HG03196 (cell line): Measurements from ENCODE around the gene AHR.
"Not testable (repeated sequence)": the region's sequence is repeated elsewhere in the genome, so short reads cannot be mapped to it uniquely, and the experiment has no call there.

Experiments used
- ATAC-seq: cut with Tn5 transposase; IDR thresholded peaks from one replicate; pipeline ENCODE4 v1.9.1; 2021; ENCODE audit not compliant: unreplicated experiment

The AHR gene

DNA sequence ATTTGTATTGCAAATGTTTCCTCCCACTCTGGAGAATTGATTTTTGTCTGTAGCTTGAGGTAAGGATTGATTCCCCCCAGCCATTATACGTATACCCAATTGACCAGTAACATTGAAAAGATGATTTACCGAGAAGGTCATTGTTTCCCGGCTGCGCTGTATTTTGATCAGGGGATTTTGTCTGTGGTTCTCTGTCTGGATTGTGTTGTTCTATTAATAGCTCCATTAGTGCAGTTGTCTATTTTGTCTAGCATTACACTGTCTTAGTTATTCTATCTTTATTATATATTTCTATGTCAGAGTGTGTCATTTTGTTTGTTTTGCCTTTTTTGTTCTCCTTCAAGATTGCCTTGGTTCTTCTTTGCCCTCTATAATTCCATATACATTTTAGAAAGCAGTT, 37.7 kb downstream of the AHR start:
- no peak for ATAC-seq

DNA sequence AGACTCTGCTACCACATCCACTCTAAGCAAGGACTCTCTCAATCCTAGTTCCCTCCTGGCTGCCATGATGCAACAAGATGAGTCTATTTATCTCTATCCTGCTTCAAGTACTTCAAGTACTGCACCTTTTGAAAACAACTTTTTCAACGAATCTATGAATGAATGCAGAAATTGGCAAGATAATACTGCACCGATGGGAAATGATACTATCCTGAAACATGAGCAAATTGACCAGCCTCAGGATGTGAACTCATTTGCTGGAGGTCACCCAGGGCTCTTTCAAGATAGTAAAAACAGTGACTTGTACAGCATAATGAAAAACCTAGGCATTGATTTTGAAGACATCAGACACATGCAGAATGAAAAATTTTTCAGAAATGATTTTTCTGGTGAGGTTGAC, 40.7 kb downstream of the AHR start:
- no peak for ATAC-seq

DNA sequence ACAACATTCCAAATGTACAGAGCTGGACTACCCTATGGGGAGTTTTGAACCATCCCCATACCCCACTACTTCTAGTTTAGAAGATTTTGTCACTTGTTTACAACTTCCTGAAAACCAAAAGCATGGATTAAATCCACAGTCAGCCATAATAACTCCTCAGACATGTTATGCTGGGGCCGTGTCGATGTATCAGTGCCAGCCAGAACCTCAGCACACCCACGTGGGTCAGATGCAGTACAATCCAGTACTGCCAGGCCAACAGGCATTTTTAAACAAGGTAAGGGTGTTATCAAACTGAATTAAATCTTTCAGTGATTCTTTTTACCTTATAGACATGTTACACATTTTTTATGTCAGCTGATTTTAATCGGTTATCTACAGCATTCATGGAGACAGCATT, 41.5 kb downstream of the AHR start:
- no peak for ATAC-seq

DNA sequence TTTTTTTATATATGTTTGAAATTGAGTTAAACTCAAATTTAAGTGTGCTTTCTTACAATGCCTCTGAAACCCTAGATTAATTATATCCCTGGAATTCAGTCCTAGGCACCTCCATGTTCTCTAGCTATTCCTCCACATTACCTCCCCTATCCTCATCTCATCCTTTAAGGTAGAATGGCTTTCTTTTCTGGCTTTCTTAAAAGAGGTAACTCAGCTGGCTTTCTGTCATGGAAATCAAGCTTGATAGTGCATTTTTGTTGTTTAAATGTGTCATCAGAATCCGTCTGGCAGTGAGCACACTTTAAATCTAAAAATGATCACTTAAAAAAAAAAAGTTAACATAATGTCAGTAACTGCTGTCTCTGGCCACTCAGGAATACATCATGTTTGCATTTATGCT, 42.2 kb downstream of the AHR start:
- ATAC-seq: no peak

DNA sequence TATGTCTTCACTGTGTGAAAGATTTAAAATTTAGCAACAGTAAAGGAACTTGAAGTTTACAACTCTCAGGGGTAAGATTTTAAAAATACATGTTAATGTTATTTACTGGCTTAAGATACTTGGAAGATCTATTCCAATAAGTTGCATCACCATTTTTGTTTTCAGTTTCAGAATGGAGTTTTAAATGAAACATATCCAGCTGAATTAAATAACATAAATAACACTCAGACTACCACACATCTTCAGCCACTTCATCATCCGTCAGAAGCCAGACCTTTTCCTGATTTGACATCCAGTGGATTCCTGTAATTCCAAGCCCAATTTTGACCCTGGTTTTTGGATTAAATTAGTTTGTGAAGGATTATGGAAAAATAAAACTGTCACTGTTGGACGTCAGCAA, 44.3 kb downstream of the AHR start:
- no peak for ATAC-seq

DNA sequence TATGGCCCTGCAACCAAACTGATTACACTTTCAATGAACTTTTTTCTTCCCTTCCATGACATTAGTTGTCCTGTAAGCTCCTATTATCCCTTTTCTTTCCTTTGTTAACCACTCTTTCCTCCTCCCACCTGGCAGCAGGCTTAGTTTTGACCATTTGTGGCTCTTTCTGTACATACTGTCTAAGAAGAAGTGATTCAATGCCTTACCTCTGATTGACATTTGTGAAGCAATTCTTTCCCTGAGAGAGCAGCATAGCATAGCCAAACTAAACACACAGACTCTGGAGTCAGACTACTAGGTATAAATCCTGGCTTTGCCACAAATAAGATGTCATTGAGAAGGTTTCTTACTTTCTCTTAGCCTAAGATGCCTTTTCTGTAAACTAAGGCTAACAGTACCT, 48.9 kb downstream of the AHR start:
- ATAC-seq: no peak

DNA sequence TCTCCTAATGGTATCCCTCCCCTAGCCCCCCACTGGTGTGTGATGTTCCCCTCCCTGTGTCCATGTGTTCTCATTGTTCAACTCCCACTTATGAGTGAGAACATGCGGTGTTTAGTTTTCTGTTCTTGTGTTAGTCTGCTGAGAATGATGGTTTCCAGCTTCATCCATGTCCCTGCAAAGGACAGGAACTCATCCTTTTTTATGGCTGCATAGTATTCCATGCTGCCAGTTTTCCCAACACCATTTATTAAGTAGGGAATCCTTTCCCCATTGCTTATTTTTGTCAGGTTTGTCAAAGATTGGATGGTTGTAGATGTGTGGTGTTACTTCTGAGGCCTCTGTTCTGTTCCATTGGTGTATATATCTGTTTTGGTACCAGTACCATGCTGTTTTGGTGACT, 50.5 kb downstream of the AHR start:
- ATAC-seq: not testable (repeated sequence)

DNA sequence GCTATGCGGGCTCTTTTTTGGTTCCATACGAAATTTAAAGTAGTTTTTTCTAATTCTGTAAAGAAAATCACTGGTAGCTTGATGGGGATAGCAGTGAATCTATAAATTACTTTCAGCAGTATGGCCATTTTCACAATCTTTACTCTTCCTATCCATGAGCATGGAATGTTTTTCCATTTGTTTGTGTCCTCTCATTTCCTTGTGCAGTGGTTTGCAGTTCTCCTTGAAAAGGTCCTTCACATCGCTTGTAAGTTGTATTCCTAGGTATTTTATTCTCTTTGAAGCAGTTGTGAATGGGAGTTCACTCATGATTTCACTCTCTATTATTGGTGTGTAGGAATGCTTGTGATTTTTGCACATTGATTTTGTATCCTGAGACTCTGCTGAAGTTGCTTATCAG, 51.9 kb downstream of the AHR start:
- not testable (repeated sequence) for ATAC-seq

DNA sequence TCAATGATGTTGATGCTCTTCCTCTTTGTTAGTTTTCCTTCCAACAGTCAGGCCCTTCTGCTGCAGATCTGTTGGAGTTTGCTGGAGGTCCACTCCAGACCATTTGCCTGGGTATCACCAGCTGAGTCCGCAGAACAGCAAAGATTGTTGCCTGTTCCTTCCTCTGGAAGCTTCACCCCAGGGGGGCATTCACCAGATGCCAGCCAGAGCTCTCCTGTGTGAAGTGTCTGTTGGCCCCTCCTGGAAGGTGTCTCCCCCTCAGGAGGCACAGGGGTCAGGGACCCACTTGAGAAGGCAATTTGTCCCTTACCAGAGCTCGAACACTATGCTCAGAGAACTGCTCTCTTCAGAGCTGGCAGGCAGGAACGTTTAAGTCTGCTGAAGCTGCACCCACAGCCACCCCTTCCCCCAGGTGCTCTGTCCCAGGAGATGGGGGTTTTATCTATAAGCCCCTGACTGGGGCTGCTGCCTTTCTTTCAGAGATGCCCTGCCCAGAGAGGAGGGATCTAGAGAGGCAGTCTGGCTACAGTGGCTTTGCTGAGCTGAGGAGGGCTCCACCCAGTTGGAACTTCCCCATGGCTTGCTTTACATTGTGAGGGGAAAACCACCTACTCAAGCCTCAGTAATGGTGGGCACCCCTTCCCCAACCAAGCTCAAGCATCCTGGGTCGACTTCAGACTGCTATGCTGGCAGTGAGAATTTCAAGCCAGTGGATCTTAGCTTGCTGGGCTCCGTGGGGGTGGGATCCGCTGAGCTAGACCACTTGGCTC, 55.4 kb downstream of the AHR start:
- ATAC-seq: not testable (repeated sequence)

DNA sequence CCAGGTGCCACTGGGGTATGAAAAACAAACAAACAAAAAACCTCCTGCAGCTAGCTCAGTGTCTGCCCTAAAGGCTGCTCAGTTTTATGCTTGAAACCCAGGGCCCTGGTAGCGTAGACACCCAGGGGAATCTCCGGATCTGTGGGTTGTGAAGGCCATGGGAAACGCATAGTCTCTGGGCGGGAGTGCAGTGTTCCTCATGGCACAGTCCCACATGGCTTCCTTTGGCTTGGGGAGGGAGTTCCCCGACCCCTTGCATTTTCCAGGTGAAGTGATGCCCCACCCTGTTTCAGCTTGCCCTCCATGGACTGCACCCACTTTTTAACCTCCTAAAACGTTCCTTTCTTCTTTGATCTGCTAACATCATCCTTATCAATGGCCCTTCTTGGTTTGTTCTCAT, 56.0 kb downstream of the AHR start:
- ATAC-seq: no peak

DNA sequence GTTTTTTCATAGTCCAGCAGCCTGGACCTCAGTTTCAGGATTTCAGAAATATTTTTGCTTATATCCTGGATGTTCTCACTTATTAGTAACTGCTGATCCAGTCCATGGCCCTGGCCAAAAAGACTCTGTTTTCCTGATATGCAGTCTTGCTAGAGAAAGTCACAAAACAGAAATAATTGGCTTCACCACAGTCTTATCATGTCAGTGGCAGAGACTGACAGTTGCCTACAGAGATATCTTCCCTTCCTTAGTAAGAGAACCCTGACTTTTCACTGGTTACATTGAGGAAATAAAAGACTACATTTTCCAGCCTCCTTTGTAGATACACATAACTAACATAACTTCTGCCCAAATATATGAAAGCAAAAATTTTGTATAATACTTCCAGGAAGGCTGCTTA, 56.6 kb downstream of the AHR start:
- no peak for ATAC-seq

DNA sequence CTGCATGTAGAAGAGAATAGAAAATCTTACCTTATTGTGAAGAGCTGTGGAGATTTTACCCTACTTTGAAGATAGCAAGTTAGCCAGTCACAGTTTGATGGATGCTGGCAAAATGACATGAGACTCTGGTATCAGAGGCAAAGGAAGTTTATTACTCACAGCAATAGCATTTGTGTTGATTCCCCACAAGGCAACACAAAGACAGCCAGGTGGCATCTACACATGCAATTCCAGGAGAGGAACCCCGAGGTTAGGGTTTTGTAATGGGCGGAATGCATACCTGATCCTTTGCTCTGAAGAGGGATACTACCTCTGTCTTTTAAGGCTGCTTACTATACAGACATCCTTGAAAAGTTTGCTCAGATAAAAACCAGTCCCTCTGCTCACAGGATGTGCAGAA, 59.5 kb downstream of the AHR start:
- ATAC-seq: no peak

DNA sequence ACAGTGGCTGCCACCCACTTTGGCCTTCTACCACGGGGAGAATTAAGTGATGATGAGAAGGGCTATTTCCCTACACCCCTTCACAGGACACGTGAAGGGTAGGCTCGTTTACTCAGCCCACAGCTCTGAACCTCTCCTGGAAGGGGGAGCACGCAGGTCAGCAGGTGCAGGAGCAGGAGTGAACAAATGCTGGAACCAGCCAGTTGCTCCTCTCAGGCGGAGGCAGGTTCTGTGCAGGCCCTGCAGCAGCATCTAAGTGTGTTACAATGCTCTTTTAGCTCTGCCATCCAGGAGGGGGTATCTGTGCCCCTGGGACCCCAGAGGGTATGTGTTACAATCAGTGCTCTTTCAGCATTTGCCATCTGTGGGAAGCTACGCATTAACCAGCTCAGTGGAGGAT, 61.2 kb downstream of the AHR start:
- no peak for ATAC-seq

DNA sequence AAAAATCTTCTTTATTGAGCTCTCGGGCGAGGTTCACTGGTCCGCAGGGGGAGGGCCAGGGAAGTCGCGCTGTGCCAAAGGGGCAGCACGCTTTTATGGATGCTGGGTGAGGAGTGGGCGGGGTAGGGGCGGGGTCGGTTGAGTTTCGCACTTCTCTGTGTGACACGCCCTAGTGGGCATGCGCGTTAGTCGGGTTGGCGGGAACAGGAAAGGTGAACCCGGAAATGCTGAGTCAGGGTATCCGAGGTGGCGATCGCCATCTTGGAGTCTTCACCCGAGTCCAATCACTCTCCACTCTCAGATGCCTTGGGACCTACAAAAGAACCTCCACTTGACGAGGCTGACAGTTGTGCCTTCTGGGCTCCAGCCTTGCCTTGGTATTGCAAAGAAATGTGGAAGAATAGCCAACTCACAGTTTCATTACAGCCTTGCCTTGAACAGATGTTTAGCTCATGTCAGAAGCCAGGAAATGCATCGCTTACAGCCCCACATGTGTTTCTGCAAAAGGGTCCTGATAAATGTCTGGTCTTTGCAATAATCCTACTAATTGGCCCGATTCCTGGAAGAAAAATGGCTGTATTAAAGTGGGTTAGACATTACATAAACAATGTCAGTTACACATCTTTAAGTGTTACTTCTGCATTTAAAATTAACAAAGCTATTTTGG, 64.1 kb downstream of the AHR start:
- no peak for ATAC-seq

DNA sequence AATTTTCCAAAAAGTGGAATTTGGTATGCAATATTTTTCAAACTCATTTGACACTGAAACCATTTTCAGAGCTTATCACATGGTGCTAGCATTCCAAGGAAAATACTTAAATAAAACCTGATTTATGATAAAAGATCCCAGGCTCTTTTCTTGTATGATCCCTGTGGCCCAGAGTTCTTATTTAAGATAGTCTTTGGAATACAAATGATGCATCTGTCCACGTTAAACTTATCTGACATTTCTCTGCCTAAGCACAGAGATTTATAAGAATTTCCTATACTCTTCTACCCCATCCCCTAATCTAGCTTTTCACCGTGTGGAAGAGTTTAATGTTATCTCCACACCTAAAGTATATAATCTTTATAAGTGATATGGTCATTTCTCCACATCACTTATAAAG, 66.2 kb downstream of the AHR start:
- ATAC-seq: no peak

DNA sequence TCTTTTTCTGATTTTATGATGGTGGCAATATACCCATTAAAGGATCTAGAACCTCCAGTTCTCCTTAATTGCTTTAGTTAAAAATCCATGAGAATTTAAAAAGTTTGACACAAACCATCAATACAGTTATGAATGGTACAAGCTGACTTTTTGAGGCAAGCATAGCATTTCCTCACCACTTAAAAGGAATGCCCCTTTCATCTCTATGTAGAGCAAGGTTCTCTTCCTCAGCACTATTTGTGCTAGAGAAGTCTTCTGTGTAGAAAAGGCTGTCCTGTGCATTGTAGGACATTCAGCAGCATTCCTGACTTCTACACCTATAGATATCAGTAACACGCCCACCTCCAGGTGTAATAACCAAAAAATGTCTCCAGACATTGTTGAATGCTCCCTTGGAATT, 67.3 kb downstream of the AHR start:
- no peak for ATAC-seq

DNA sequence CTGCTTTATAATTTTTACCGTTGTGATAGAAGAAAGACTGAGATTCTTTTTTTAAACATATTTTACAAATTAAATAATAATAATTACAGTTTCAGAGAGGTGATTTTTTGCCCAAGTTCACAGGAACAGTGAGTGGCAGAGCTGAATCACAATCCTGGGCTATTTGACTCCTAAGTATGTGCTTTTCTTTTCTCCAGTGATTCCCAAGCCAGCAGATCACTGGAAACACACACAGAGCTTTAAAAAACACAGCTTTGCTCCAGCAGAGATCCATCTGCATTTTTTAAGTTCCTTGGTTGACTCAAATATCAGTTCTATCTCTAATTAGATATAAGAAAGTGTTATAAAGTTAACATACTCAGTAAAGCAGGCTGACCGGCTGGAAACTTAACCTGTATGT, 69.0 kb downstream of the AHR start:
- no peak for ATAC-seq

DNA sequence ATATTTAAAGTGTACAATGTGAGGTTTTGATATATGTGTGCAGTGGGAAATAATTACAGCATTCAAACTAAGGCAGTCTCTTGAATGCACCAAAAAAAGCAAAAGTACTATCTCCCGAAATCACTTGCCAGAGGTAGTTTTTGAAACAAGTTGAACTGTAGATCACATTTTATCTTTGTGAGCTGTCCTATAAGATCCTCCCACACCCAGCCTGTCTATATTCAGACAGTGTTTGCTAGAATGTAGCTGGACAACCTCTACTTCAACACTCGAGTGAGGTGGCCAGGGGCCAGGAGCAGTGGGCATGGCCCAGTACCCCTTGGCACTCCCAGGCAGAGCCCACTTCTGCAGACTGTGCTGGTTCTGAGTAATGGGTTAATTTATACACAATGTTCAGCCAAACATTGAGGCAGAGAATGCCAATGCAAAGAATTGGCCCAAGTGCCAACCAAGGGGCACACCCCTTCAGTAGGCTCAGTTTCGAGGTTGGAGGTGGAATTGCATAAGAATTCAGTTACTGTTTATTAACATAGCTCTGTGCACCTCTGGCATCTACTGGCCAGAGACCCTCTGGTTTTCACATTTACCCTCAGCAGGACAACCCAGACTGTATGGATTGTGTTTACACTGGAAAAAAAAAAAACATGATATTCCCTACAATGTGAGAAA, 70.5 kb downstream of the AHR start:
- ATAC-seq: no peak

DNA sequence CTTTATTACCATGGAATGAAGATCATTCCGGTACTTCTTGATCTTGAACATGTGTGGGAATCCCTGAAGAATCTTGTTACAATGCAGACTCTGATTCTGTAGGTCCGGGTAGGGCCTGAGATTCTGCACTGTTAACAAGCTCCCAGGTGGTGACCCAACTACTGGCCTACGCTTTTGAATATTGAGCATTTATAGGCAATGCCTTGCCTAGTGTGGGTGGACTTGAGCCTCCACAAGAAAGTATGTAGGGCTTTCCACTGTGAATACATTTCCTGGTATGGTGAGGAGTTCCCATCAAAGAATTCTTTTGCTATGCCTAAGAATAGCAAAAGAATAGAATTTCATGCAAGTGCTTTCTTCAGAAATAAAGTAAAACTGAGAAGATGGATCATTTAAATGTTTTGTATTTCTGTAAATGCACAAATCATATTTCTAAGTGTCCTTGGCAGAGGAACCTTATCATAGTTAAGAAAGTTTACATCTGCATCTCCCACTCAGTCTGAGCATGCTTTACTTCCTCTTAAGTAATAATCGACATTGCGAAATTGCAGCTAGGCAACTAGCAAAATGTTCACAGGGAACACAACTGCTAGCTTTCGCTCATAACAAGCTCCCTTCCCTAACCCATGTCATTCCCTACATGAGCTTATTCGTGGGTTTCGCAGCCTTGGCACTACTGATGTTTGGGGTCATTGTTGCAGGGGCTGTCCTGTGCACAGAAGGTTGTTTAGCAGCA, 71.4 kb downstream of the AHR start:
- no peak for ATAC-seq

DNA sequence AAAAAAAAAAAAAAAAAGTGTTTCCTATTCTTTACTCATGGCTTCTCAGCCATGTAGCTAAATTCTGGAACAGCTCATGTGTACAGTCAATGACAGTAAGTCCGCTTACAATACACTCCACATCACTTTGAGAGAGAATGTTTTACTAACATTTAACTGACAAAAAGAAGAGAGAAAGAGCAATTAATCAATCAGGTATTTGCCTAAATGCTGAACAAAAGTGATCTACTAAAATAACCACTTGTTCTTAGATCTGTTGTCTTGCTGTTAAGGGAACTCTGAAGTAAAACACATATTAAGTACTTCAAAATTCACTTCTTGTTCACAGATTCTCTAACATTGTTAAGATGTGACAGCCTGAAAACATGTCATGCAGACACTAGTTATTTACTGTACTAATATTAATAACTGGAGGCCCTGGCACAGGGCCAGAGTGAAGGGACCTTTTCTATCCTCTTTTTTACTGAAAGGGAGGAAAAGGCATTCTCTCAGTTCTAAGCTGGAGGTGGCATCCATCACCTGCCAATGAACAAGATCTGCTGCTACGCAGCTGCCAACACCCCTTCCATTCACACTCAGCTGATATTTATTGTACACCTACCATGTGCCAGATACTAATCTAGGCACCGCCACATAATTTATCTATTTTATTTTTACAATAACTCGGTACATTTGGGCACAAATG, 72.6 kb downstream of the AHR start:
- ATAC-seq: no peak
